ENCODE data around the gene CD1C. TPM values are rescaled to one million over a fixed set of nuclear protein-coding genes. Genes with fewer than 3 reads are reported as not detected.

CD1C gene
- total and polyA plus RNA-seq, 2 donors from 2014 or later = 0.45 to 4.8 TPM

- FAIRE-seq (no peak), DNase-seq (no peak)
- H3K9ac ChIP-seq (ENCODE audit: low read length in 3 of 3) = no peak within 1 kb of the TSS
- no peaks in the 10 kb centered on the region for H3K27me3 ChIP-seq (ENCODE audit: control insufficient read depth, insufficient read depth, low read length)
- no peak within 1 kb of the TSS for H3K4me3 ChIP-seq (ENCODE audit: low read length in 3 of 3)
- intact Hi-C loops (cut with DNase I) = no loop called here
- H3K9me3 ChIP-seq (ENCODE audit: control insufficient read depth in 2 of 3, insufficient read depth in 1 of 3, low read length in 3 of 3) = no peaks in the 10 kb centered on the region
- no peaks in the 10 kb centered on the region for H3K4me1 ChIP-seq (ENCODE audit: control insufficient read depth in 2 of 3, insufficient read depth in 2 of 3, low read depth in 1 of 3, low read length in 3 of 3)
- TF ChIP-seq, protein P1, sequence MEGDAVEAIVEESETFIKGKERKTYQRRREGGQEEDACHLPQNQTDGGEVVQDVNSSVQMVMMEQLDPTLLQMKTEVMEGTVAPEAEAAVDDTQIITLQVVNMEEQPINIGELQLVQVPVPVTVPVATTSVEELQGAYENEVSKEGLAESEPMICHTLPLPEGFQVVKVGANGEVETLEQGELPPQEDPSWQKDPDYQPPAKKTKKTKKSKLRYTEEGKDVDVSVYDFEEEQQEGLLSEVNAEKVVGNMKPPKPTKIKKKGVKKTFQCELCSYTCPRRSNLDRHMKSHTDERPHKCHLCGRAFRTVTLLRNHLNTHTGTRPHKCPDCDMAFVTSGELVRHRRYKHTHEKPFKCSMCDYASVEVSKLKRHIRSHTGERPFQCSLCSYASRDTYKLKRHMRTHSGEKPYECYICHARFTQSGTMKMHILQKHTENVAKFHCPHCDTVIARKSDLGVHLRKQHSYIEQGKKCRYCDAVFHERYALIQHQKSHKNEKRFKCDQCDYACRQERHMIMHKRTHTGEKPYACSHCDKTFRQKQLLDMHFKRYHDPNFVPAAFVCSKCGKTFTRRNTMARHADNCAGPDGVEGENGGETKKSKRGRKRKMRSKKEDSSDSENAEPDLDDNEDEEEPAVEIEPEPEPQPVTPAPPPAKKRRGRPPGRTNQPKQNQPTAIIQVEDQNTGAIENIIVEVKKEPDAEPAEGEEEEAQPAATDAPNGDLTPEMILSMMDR (IDR thresholded peaks at IDR 0.05; ENCODE audit: borderline replicate concordance, extremely low read depth, insufficient read depth) = no peak
- no peak within 1 kb of the TSS for H3K27ac ChIP-seq (ENCODE audit: low read depth in 2 of 2, low read length in 2 of 2)
- no peaks in the 10 kb centered on the region for H3K36me3 ChIP-seq (ENCODE audit: control insufficient read depth in 2 of 3, insufficient read depth in 3 of 3, low read length in 3 of 3)
Observed at GRCh38 chr1:158331481-158332150, 41.9 kb downstream of the CD1C start, which contains the start of gene CD1B. Gene CD1B (minus strand): TSS chr1:158331531. CDS start chr1:158331423, 108 bp downstream.

GRCh38 chr1:158333405-158334155 is 43.9 kb downstream of the CD1C start:
- no peak for DNase-seq
- Histone ChIP-seq H3K9ac (ENCODE audit: low read length in 3 of 3) (no peak overlapping the region), H3K27ac (ENCODE audit: low read depth in 2 of 2, low read length in 2 of 2) (no peak overlapping the region), H3K9me3 (ENCODE audit: control insufficient read depth in 2 of 3, insufficient read depth in 1 of 3, low read length in 3 of 3) (no peaks in the 10 kb centered on the region), H3K27me3 (ENCODE audit: control insufficient read depth, insufficient read depth, low read length) (no peaks in the 10 kb centered on the region), H3K4me3 (ENCODE audit: low read length in 3 of 3) (no peak overlapping the region), H3K36me3 (ENCODE audit: control insufficient read depth in 2 of 3, insufficient read depth in 3 of 3, low read length in 3 of 3) (no peaks in the 10 kb centered on the region), H3K4me1 (ENCODE audit: control insufficient read depth in 2 of 3, insufficient read depth in 2 of 3, low read depth in 1 of 3, low read length in 3 of 3) (no peaks in the 10 kb centered on the region)
- TF ChIP-seq, protein P1 (IDR thresholded peaks at IDR 0.05; ENCODE audit: borderline replicate concordance, extremely low read depth, insufficient read depth) = no peak
- intact Hi-C loops (cut with DNase I) = no loop called here
- no peak for FAIRE-seq

DNA sequence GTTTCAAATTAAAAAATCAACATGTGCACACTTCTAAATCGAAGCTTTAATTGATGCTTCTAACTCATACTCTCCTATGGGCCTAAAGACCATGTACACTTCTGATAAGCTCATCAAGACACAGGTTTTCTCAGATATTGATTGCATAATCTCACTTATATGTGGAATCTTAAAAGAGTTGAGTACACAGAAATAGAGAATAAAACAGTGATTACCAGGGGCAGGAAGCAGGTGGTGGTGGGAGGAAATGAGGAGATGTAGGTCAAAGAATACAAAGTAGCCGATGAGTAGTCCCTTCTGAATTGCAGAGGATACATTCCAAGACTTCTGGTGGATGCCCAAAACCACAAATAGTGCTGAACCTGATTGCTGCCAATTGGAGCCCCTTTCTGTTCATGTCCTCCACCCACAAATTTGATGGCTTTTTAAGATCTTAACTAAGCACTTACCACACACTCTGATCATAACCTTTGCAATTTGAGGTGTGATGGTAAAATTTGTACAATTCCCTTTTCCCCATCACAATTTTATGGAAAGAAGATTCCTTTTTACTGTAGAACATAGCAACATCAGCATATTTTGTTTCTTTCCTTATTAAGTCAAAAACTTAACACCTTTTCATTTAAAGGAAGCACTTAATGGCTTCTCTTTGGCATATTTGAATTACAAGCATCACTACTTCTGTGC is 44.9 kb downstream of the CD1C start:
- no peaks in the 10 kb centered on the region for H3K36me3 ChIP-seq (ENCODE audit: control insufficient read depth in 2 of 3, insufficient read depth in 3 of 3, low read length in 3 of 3)
- no peaks in the 10 kb centered on the region for H3K4me1 ChIP-seq (ENCODE audit: control insufficient read depth in 2 of 3, insufficient read depth in 2 of 3, low read depth in 1 of 3, low read length in 3 of 3)
- H3K9ac ChIP-seq (ENCODE audit: low read length in 3 of 3) = no peak overlapping the region
- intact Hi-C loops (cut with DNase I) = no loop called here
- no peaks in the 10 kb centered on the region for H3K9me3 ChIP-seq (ENCODE audit: control insufficient read depth in 2 of 3, insufficient read depth in 1 of 3, low read length in 3 of 3)
- DNase-seq (no peak), FAIRE-seq (no peak)
- no peak overlapping the region for H3K4me3 ChIP-seq (ENCODE audit: low read length in 3 of 3)
- TF ChIP-seq, protein P1 (IDR thresholded peaks at IDR 0.05; ENCODE audit: borderline replicate concordance, extremely low read depth, insufficient read depth) = no peak
- no peak overlapping the region for H3K27ac ChIP-seq (ENCODE audit: low read depth in 2 of 2, low read length in 2 of 2)
- no peaks in the 10 kb centered on the region for H3K27me3 ChIP-seq (ENCODE audit: control insufficient read depth, insufficient read depth, low read length)

Data from kidney (tissue), 14 donors.